ENCODE results near the gene NTN5. TPM values are rescaled to one million over a fixed set of nuclear protein-coding genes. Genes with fewer than 3 reads are reported as not detected.
"Not testable (repeated sequence)": the region's sequence is repeated elsewhere in the genome, so short reads cannot be mapped to it uniquely, and the experiment has no call there.

Gene NTN5
- total RNA-seq, 4 donors from 2014 or later: 0.64 to 2.2 (median 1.3) TPM

GRCh38 chr19:48685583-48685982 is 12.8 kb upstream of the NTN5 start:
- no peak for TF ChIP-seq EP300 (IDR thresholded peaks at IDR 0.05)
- no peak for TF ChIP-seq POLR2A (IDR thresholded peaks at IDR 0.05)
- TF ChIP-seq POLR2AphosphoS5 (IDR thresholded peaks at IDR 0.05): no peak
- no peak for TF ChIP-seq CTCF (IDR thresholded peaks at IDR 0.05)
- WGBS: 83% methylated on average over 9 of the region's 9 CpGs
- Histone ChIP-seq H3K4me1 (peaks cover 8% of the 10 kb centered on the region), H3K9me3 (no peaks in the 10 kb centered on the region), H3K4me3 (no peak overlapping the region), H3K36me3 (no peaks in the 10 kb centered on the region), H3K27me3 (no peaks in the 10 kb centered on the region), H3K27ac (no peak overlapping the region)
- no peak for DNase-seq (ENCODE audit: low spot score in 2 of 2)

- Histone ChIP-seq H3K9me3 (no peaks in the 10 kb centered on the region), H3K27ac (no peak overlapping the region), H3K27me3 (no peaks in the 10 kb centered on the region), H3K4me3 (no peak overlapping the region), H3K36me3 (no peaks in the 10 kb centered on the region), H3K4me1 (peaks cover 8% of the 10 kb centered on the region)
- no peak for DNase-seq (ENCODE audit: low spot score in 2 of 2)
- 60% methylated on average over 11 of the region's 11 CpGs for WGBS
- no peak for TF ChIP-seq POLR2AphosphoS5 (IDR thresholded peaks at IDR 0.05)
- TF ChIP-seq POLR2A (IDR thresholded peaks at IDR 0.05): no peak
These were observed 10.5 kb upstream of the NTN5 start for GRCh38 chr19:48683349-48683748.

- no peaks in the 10 kb centered on the region for H3K36me3 ChIP-seq
- H3K27me3 ChIP-seq: no peaks in the 10 kb centered on the region
- TF ChIP-seq EP300 (IDR thresholded peaks at IDR 0.05) (no peak), CTCF (IDR thresholded peaks at IDR 0.05) (no peak), POLR2A (IDR thresholded peaks at IDR 0.05) (no peak), POLR2AphosphoS5 (IDR thresholded peaks at IDR 0.05) (no peak)
- no peaks in the 10 kb centered on the region for H3K9me3 ChIP-seq
- DNase-seq (ENCODE audit: low spot score in 2 of 2): no peak
- H3K4me1 ChIP-seq: peaks cover 20% of the 10 kb centered on the region
- H3K4me3 ChIP-seq: no peak overlapping the region
- peak overlapping the region; percentile 24 for H3K27ac ChIP-seq
- WGBS: 54% methylated on average over 5 of the region's 7 CpGs
These were observed 8.3 kb upstream of the NTN5 start for GRCh38 chr19:48681127-48681470.

GRCh38 chr19:48680436-48681126 is 7.8 kb upstream of the NTN5 start:
- TF ChIP-seq POLR2AphosphoS5 (IDR thresholded peaks at IDR 0.05) (no peak), EP300 (IDR thresholded peaks at IDR 0.05) (no peak), POLR2A (IDR thresholded peaks at IDR 0.05) (no peak), CTCF (IDR thresholded peaks at IDR 0.05) (no peak)
- no peaks in the 10 kb centered on the region for H3K27me3 ChIP-seq
- 88% methylated on average over 18 of the region's 45 CpGs for WGBS
- no peaks in the 10 kb centered on the region for H3K36me3 ChIP-seq
- H3K9me3 ChIP-seq: no peaks in the 10 kb centered on the region
- no peak overlapping the region for H3K4me3 ChIP-seq
- DNase-seq (ENCODE audit: low spot score in 2 of 2): no peak
- no peak overlapping the region for H3K27ac ChIP-seq
- peaks cover 24% of the 10 kb centered on the region for H3K4me1 ChIP-seq

GRCh38 chr19:48680006-48680405 is 7.2 kb upstream of the NTN5 start:
- not testable (repeated sequence) for H3K4me3 ChIP-seq; H3K27me3 ChIP-seq; H3K36me3 ChIP-seq; H3K27ac ChIP-seq; H3K9me3 ChIP-seq; DNase-seq (ENCODE audit: low spot score in 2 of 2)
- H3K4me1 ChIP-seq: peaks cover 30% of the 10 kb centered on the region
- WGBS: 94% methylated on average over 16 of the region's 19 CpGs

- Histone ChIP-seq H3K4me1 (peaks cover 28% of the 10 kb centered on the region), H3K4me3 (no peak overlapping the region), H3K36me3 (no peaks in the 10 kb centered on the region), H3K9me3 (no peaks in the 10 kb centered on the region), H3K27me3 (no peaks in the 10 kb centered on the region), H3K27ac (peak overlapping the region; percentile 10)
- DNase-seq (ENCODE audit: low spot score in 2 of 2): no peak
- no peak for TF ChIP-seq EP300 (IDR thresholded peaks at IDR 0.05)
- TF ChIP-seq POLR2AphosphoS5 (IDR thresholded peaks at IDR 0.05): no peak
- TF ChIP-seq CTCF (IDR thresholded peaks at IDR 0.05): no peak
- TF ChIP-seq POLR2A (IDR thresholded peaks at IDR 0.05): no peak
- 57% methylated on average over 4 of the region's 4 CpGs for WGBS
These were observed 5.4 kb upstream of the NTN5 start for GRCh38 chr19:48678201-48678600.

Measured in suprapubic skin (tissue), 4 donors.